Measurements from ENCODE around the gene UNC79. TPM values are rescaled to one million over a fixed set of nuclear protein-coding genes. Genes with fewer than 3 reads are reported as not detected.

The UNC79 gene
- total and polyA plus RNA-seq, 2 experiments from 2014 or later = 0.15 to 0.20 TPM

DNA sequence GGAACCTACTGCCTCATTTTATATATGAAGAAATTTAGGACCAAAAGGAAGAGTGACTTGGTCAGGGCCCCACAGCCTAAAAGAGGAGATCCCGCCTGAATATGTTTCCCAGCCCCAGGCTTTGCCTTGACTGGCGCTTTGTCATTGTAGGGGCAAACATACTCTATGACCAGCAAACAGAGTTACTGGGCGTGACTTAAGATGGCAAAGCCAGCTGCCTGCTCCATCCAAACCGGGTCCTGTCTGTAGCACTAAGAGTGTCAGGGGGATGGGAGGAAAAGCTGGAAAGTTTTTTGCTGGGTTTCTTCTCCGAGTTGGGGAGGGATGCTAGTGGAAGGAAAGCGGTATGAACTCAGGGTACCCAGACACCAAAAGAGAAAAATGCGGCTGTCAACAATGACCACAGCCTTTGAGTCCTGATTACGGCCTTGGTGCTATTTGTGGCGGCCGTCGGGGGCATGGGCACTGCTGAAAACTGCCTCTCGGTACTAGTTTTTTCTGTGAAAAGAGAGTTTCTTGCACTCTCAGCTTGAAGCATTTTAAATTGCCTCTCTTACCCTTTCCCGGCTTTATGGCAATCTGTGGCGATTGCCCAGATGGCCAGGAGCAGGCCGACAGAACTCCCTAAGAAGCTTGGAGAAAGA lies 274.9 kb downstream of the UNC79 start:
- Histone ChIP-seq H3K9me3 (ENCODE audit: low read depth) (no peaks in the 10 kb centered on the region), H4K20me1 (ENCODE audit: insufficient read depth, poor library complexity, severe bottlenecking) (no peaks in the 10 kb centered on the region), H3K79me2 (no peaks in the 10 kb centered on the region), H3K4me3 (no peak overlapping the region), H2AFZ (no peak overlapping the region), H3K4me1 (ENCODE audit: insufficient read depth) (no peaks in the 10 kb centered on the region), H3K36me3 (replicated peaks; ENCODE audit: insufficient read depth, low read depth) (no peaks in the 10 kb centered on the region), H3K9me2 (replicated peaks; ENCODE audit: insufficient read depth) (no peaks in the 10 kb centered on the region), H3K4me2 (no peak overlapping the region), H3K27ac (no peak overlapping the region), H3K27me3 (no peaks in the 10 kb centered on the region)
- 92% methylated on average over 15 of the region's 15 CpGs for WGBS (ENCODE audit: low lambda C conversion rate, missing lambda C conversion rate)
- TF ChIP-seq EZH2 (IDR thresholded peaks at IDR 0.05; ENCODE audit: borderline replicate concordance) (no peak), CTCF (IDR thresholded peaks at IDR 0.05; ENCODE audit: poor library complexity) (no peak), EZH2phosphoT487 (IDR thresholded peaks at IDR 0.05; ENCODE audit: low read depth, severe bottlenecking, unreplicated experiment) (no peak)
- no peak for DNase-seq (ENCODE audit: low spot score)

GRCh38 chr14:93706360-93706955 lies 275.7 kb downstream of the UNC79 start:
- H3K79me2 ChIP-seq = no peaks in the 10 kb centered on the region
- WGBS (ENCODE audit: low lambda C conversion rate, missing lambda C conversion rate) = 82% methylated on average over 21 of the region's 21 CpGs
- no peaks in the 10 kb centered on the region for H3K9me3 ChIP-seq (ENCODE audit: low read depth)
- H2AFZ ChIP-seq = no peak overlapping the region
- no peaks in the 10 kb centered on the region for H3K27me3 ChIP-seq
- H3K4me2 ChIP-seq = no peak overlapping the region
- H3K4me3 ChIP-seq = no peak overlapping the region
- no peaks in the 10 kb centered on the region for H4K20me1 ChIP-seq (ENCODE audit: insufficient read depth, poor library complexity, severe bottlenecking)
- no peak for TF ChIP-seq EZH2 (IDR thresholded peaks at IDR 0.05; ENCODE audit: borderline replicate concordance)
- no peak for TF ChIP-seq EZH2phosphoT487 (IDR thresholded peaks at IDR 0.05; ENCODE audit: low read depth, severe bottlenecking, unreplicated experiment)
- no peak for TF ChIP-seq CTCF (IDR thresholded peaks at IDR 0.05; ENCODE audit: poor library complexity)
- no peak overlapping the region for H3K27ac ChIP-seq
- no peaks in the 10 kb centered on the region for H3K9me2 ChIP-seq (replicated peaks; ENCODE audit: insufficient read depth)
- no peak for DNase-seq (ENCODE audit: low spot score)
- no peaks in the 10 kb centered on the region for H3K36me3 ChIP-seq (replicated peaks; ENCODE audit: insufficient read depth, low read depth)
- H3K4me1 ChIP-seq (ENCODE audit: insufficient read depth) = no peaks in the 10 kb centered on the region

- Histone ChIP-seq H3K9me2 (replicated peaks; ENCODE audit: insufficient read depth) (no peaks in the 10 kb centered on the region), H3K27ac (no peak overlapping the region), H2AFZ (no peak overlapping the region), H3K4me1 (ENCODE audit: insufficient read depth) (no peaks in the 10 kb centered on the region), H3K9me3 (ENCODE audit: low read depth) (no peaks in the 10 kb centered on the region), H3K27me3 (no peaks in the 10 kb centered on the region), H4K20me1 (ENCODE audit: insufficient read depth, poor library complexity, severe bottlenecking) (no peaks in the 10 kb centered on the region), H3K36me3 (replicated peaks; ENCODE audit: insufficient read depth, low read depth) (no peaks in the 10 kb centered on the region), H3K79me2 (no peaks in the 10 kb centered on the region), H3K4me3 (no peak overlapping the region), H3K4me2 (no peak overlapping the region)
- no peak for TF ChIP-seq EZH2 (IDR thresholded peaks at IDR 0.05; ENCODE audit: borderline replicate concordance)
- no peak for TF ChIP-seq CTCF (IDR thresholded peaks at IDR 0.05; ENCODE audit: poor library complexity)
- TF ChIP-seq EZH2phosphoT487 (IDR thresholded peaks at IDR 0.05; ENCODE audit: low read depth, severe bottlenecking, unreplicated experiment) = no peak
- WGBS (ENCODE audit: low lambda C conversion rate, missing lambda C conversion rate) = 44% methylated on average over 3 of the region's 3 CpGs
- DNase-seq (ENCODE audit: low spot score) = no peak
These were observed 276.7 kb downstream of the UNC79 start for GRCh38 chr14:93707475-93707874.
